ENCODE data around the gene BNC2. TPM values are rescaled to one million over a fixed set of nuclear protein-coding genes. Genes with fewer than 3 reads are reported as not detected.

BNC2 gene
- total RNA-seq, 1 donor from 2014 or later: under 0.01 TPM

- FAIRE-seq (no peak), DNase-seq (ENCODE audit: low read depth) (no peak)
- Histone ChIP-seq H3K36me3 (ENCODE audit: control insufficient read depth, insufficient read depth, low read length) (no peaks in the 10 kb centered on the region), H3K4me3 (ENCODE audit: low read depth, low read length) (no peak overlapping the region), H3K27me3 (ENCODE audit: control insufficient read depth, insufficient read depth, low read length) (no peaks in the 10 kb centered on the region)
- TF ChIP-seq CTCF (IDR thresholded peaks at IDR 0.05; ENCODE audit: insufficient read depth, low read length, severe bottlenecking): no peak
Measured at GRCh38 chr9:16512281-16512680, 358.2 kb downstream of the BNC2 start.

DNA sequence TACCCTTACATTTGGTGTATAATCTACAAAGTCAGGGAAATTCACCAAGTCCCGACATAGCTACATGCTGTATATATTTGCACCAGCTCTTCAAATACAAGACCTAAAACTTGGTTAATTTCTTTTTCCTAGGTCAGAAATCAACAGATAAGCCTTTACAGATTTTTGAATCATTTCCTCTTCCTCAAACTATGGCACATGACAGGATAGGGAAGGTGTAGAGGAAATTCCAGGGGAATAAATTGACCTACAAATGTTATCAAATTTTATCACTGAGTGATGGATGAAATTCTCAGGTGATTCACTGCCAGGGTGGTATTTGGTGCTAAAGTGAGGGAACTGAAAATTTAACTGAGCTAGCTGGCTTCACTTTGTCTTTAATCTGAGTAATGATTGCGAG, 360.0 kb downstream of the BNC2 start:
- Histone ChIP-seq H3K36me3 (ENCODE audit: control insufficient read depth, insufficient read depth, low read length) (no peaks in the 10 kb centered on the region), H3K4me3 (ENCODE audit: low read depth, low read length) (no peak overlapping the region), H3K27me3 (ENCODE audit: control insufficient read depth, insufficient read depth, low read length) (no peaks in the 10 kb centered on the region)
- no peak for TF ChIP-seq CTCF (IDR thresholded peaks at IDR 0.05; ENCODE audit: insufficient read depth, low read length, severe bottlenecking)
- FAIRE-seq: no peak
- DNase-seq (ENCODE audit: low read depth): no peak

DNA sequence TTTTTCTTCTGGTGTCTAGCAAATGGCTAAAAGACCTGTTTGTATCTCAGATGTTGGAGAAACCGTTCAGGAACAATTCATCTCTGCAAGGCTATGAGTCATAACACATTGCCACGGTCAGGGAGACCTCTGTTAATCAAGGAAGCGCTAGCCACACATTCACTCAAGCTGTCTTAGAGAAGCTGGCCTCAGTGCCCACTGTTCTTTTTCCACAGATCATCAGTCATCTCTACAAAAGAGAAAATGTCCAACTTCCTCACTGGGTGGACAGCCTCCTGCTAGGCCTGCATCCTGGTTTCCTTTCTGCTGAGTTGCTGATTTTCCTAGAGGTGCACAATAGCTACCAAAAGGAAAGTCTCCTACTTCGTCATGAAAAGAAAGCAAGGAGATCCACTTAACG, 360.5 kb downstream of the BNC2 start:
- DNase-seq (ENCODE audit: low read depth) (peak; percentile 26), FAIRE-seq (peak; percentile 52)
- H3K27me3 ChIP-seq (ENCODE audit: control insufficient read depth, insufficient read depth, low read length): no peaks in the 10 kb centered on the region
- no peaks in the 10 kb centered on the region for H3K36me3 ChIP-seq (ENCODE audit: control insufficient read depth, insufficient read depth, low read length)
- no peak for TF ChIP-seq CTCF (IDR thresholded peaks at IDR 0.05; ENCODE audit: insufficient read depth, low read length, severe bottlenecking)
- no peak overlapping the region for H3K4me3 ChIP-seq (ENCODE audit: low read depth, low read length)

- TF ChIP-seq CTCF (IDR thresholded peaks at IDR 0.05; ENCODE audit: insufficient read depth, low read length, severe bottlenecking): no peak
- DNase-seq (ENCODE audit: low read depth): no peak
- Histone ChIP-seq H3K27me3 (ENCODE audit: control insufficient read depth, insufficient read depth, low read length) (no peaks in the 10 kb centered on the region), H3K4me3 (ENCODE audit: low read depth, low read length) (no peak overlapping the region), H3K36me3 (ENCODE audit: control insufficient read depth, insufficient read depth, low read length) (no peaks in the 10 kb centered on the region)
- no peak for FAIRE-seq
Measured at GRCh38 chr9:16505199-16505598, 365.3 kb downstream of the BNC2 start.

GRCh38 chr9:16501726-16502125, 368.7 kb downstream of the BNC2 start:
- DNase-seq (ENCODE audit: low read depth) (no peak), FAIRE-seq (no peak)
- Histone ChIP-seq H3K36me3 (ENCODE audit: control insufficient read depth, insufficient read depth, low read length) (no peaks in the 10 kb centered on the region), H3K4me3 (ENCODE audit: low read depth, low read length) (no peak overlapping the region), H3K27me3 (ENCODE audit: control insufficient read depth, insufficient read depth, low read length) (no peaks in the 10 kb centered on the region)
- TF ChIP-seq CTCF (IDR thresholded peaks at IDR 0.05; ENCODE audit: insufficient read depth, low read length, severe bottlenecking): no peak

- peak; percentile 89 for DNase-seq (ENCODE audit: low read depth)
- H3K36me3 ChIP-seq (ENCODE audit: control insufficient read depth, insufficient read depth, low read length): no peaks in the 10 kb centered on the region
- no peak overlapping the region for H3K4me3 ChIP-seq (ENCODE audit: low read depth, low read length)
- H3K27me3 ChIP-seq (ENCODE audit: control insufficient read depth, insufficient read depth, low read length): no peaks in the 10 kb centered on the region
- FAIRE-seq: no peak
- TF ChIP-seq CTCF (IDR thresholded peaks at IDR 0.05; ENCODE audit: insufficient read depth, low read length, severe bottlenecking): no peak
Measured at GRCh38 chr9:16501141-16501540, 369.3 kb downstream of the BNC2 start.

Data from bronchial epithelial cell (primary cell).